Transverse colon (tissue), 4 donors: ENCODE results near the gene IL20RA. TPM values are rescaled to one million over a fixed set of nuclear protein-coding genes. Genes with fewer than 3 reads are reported as not detected.

Experiments used
- DNase-seq: peaks from one replicate; pipeline ENCODE4 v3.0.0-alpha.2; 2019
- H3K27ac ChIP-seq, 4 donors: fragments of 200-600 bp; sonication (generic); 2 replicates each; pipeline ENCODE4 v1.5.1; 2016 to 2018; ENCODE audit warnings: inconsistent platforms in 4 of 4
- H3K27me3 ChIP-seq: fragments of 200-600 bp; sonication (generic); 2 replicates; pipeline ENCODE4 v1.5.1; 2017; ENCODE audit warnings: inconsistent platforms
- H3K36me3 ChIP-seq, 4 donors: fragments of 200-600 bp; sonication (generic); 2 replicates each; pipeline ENCODE4 v1.5.1; 2017 to 2019; ENCODE audit warnings: inconsistent platforms in 4 of 4
- H3K4me1 ChIP-seq, 4 donors: fragments of 200-600 bp; sonication (generic); 2 replicates each; pipeline ENCODE4 v1.5.1; 2017 to 2020; ENCODE audit warnings: inconsistent platforms in 4 of 4
- H3K4me3 ChIP-seq, 4 donors: fragments of 200-600 bp; sonication (generic); 1 replicate in 1 of 4; 2 replicates in 3 of 4; pipeline versions ENCODE4 v1.5.1 to v1.6.1; 2017 to 2019; ENCODE audit warnings: inconsistent platforms in 4 of 4
- H3K9me3 ChIP-seq, 2 donors: fragments of 200-600 bp; sonication (generic); 2 replicates each; pipeline ENCODE4 v1.5.1; 2017 to 2019; ENCODE audit warnings: inconsistent platforms in 2 of 2
- EP300 ChIP-seq: sonication (generic); formaldehyde crosslinking; IDR thresholded peaks from one replicate; pipeline ENCODE4 v1.6.1; 2017; ENCODE audit warnings: antibody characterized with exemption, low read depth
- POLR2A ChIP-seq: fragments of 450-650 bp; IDR thresholded peaks from one replicate; pipeline ENCODE4 v1.6.1; 2016; ENCODE audit warnings: antibody characterized with exemption, mild to moderate bottlenecking, moderate library complexity
- POLR2AphosphoS5 ChIP-seq, 3 donors: sonication (generic); formaldehyde crosslinking; IDR thresholded peaks; one replicate each; pipeline ENCODE4 v1.6.1; 2016; ENCODE audit warnings: antibody characterized with exemption in 3 of 3
- WGBS, 2 donors: methylation state at CpG; one replicate each; pipeline ENCODE4 v1.1.5; 2018; ENCODE audit warnings: low coverage in 1 of 2; 5-methylcytosine and 5-hydroxymethylcytosine counted together
- in situ Hi-C, 4 donors: fragments of 200-750 bp; cut with MboI; loops; one replicate each; pipeline versions ENCODE4 v1.15.0 to v1.15.1; 2017; ENCODE audit warnings: low sequenced_read_pairs in 3 of 4, low pct_ligation_motif_present in 1 of 4, low pct_unique_long_range_greater_than_20kb in 1 of 4
- intact Hi-C: fragments of 100-400 bp; cut with DNase I; formaldehyde crosslinking; loops from one replicate; pipeline ENCODE4 v1.15.1; 2023; ENCODE audit warnings: low total_unique reads
- total RNA-seq, 4 donors: library from RNA; depleted of rRNA; stranded (reverse); fragments of >200 nt; gene quantifications; one replicate each; pipeline ENCODE4 v1.1.0, GENCODE V29; 2016
- TF ChIP-seq, protein P1 (sequence below), 5 experiments: fragments of 200-600 bp in 3 of 5; fragments of 450-650 bp in 2 of 5; sonication (generic) in 3 of 5; IDR thresholded peaks; 1 replicate in 2 of 5; 2 replicates in 3 of 5; pipeline ENCODE4 v1.5.1; 2016 to 2017; ENCODE audit warnings: antibody characterized with exemption in 5 of 5, inconsistent platforms in 3 of 5, mild to moderate bottlenecking in 2 of 5, moderate library complexity in 1 of 5

The IL20RA gene
- total RNA-seq, 4 donors from 2014 or later = 7.4 to 20.5 (median 11.3) TPM

DNA sequence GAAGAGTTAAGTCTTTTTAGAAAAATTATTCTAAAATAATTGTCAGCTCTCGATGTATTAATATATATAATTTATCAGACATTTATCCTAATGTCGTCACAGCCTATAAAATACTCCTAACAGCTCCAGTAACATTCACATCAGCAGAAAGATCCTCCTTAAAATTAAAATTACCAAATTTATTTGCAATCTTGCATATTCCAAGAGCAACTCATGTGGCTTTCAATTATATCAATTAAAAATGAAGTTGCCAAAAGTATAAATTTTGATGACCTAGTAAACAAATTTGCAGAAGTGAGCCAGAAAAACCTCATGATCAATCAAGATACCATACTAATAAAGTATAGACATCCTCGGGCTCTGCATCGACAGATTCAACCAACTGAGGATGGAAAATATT is 60.2 kb downstream of the IL20RA start:
- H3K27me3 ChIP-seq = peaks cover 10% of the 10 kb centered on the region
- intact Hi-C loops = no loop called here
- DNase-seq = no peak
- H3K4me3 ChIP-seq = no peak overlapping the region
- TF ChIP-seq POLR2AphosphoS5 (IDR thresholded peaks at IDR 0.05) (no peak), EP300 (no peak), POLR2A (no peak)
- TF ChIP-seq, protein P1, sequence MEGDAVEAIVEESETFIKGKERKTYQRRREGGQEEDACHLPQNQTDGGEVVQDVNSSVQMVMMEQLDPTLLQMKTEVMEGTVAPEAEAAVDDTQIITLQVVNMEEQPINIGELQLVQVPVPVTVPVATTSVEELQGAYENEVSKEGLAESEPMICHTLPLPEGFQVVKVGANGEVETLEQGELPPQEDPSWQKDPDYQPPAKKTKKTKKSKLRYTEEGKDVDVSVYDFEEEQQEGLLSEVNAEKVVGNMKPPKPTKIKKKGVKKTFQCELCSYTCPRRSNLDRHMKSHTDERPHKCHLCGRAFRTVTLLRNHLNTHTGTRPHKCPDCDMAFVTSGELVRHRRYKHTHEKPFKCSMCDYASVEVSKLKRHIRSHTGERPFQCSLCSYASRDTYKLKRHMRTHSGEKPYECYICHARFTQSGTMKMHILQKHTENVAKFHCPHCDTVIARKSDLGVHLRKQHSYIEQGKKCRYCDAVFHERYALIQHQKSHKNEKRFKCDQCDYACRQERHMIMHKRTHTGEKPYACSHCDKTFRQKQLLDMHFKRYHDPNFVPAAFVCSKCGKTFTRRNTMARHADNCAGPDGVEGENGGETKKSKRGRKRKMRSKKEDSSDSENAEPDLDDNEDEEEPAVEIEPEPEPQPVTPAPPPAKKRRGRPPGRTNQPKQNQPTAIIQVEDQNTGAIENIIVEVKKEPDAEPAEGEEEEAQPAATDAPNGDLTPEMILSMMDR (IDR thresholded peaks at IDR 0.05) = no peak
- WGBS, 2 donors = 78 to 93% methylated on average over 4 of the region's 4 CpGs
- H3K9me3 ChIP-seq = no peaks in the 10 kb centered on the region
- in situ Hi-C loops = no loop called here
- H3K27ac ChIP-seq = no peak overlapping the region
- H3K4me1 ChIP-seq = peaks cover 0 to 3% (median 1%) of the 10 kb centered on the region in 4 donors
- no peaks in the 10 kb centered on the region for H3K36me3 ChIP-seq

- WGBS, 2 donors = 76% methylated on average over 2 of the region's 2 CpGs; no CpG with 5 or more reads in 1 of the 2 donors
- intact Hi-C loops (no loop called here), in situ Hi-C loops (no loop called here)
- Histone ChIP-seq H3K27me3 (peaks cover 5% of the 10 kb centered on the region), H3K36me3 (no peaks in the 10 kb centered on the region), H3K9me3 (no peaks in the 10 kb centered on the region), H3K4me3 (no peak overlapping the region), H3K27ac (no peak overlapping the region), H3K4me1 (no peaks in the 10 kb centered on the region)
- DNase-seq = no peak
- TF ChIP-seq POLR2AphosphoS5 (IDR thresholded peaks at IDR 0.05) (no peak), POLR2A (no peak), EP300 (no peak)
- TF ChIP-seq, protein P1 (IDR thresholded peaks at IDR 0.05) = no peak
Observed at GRCh38 chr6:136983687-136984086, 61.1 kb downstream of the IL20RA start.

DNA sequence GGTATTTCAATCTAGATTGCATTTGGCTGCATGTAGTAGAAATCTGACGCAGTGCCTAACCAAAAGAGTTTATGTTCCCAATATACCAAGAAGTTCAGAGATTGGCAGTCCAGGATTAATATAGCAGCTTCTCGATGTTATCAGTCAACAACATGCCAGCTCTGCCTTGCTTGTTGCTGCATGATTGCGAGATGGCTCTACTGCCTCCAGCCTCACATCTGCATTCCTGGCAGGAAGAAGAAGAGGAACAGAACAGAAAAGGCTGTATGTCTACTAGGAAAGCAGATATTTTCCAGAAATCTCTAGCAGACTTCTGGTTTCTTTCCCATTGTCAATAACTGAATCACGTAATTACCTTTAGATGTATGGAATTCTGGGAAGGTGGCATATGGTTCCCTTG is 61.8 kb downstream of the IL20RA start:
- in situ Hi-C loops (no loop called here), intact Hi-C loops (no loop called here)
- Histone ChIP-seq H3K27me3 (no peaks in the 10 kb centered on the region), H3K4me1 (no peaks in the 10 kb centered on the region), H3K4me3 (no peak overlapping the region), H3K27ac (no peak overlapping the region), H3K36me3 (no peaks in the 10 kb centered on the region), H3K9me3 (no peaks in the 10 kb centered on the region)
- WGBS, 2 donors = 54 to 86% methylated on average over 3 to 4 of the region's 4 CpGs
- no peak for DNase-seq
- TF ChIP-seq EP300 = no peak
- TF ChIP-seq POLR2A = no peak
- TF ChIP-seq, protein P1 (IDR thresholded peaks at IDR 0.05) = no peak
- no peak for TF ChIP-seq POLR2AphosphoS5 (IDR thresholded peaks at IDR 0.05)

- in situ Hi-C loops (no loop called here), intact Hi-C loops (no loop called here)
- Histone ChIP-seq H3K36me3 (no peaks in the 10 kb centered on the region), H3K27me3 (no peaks in the 10 kb centered on the region), H3K27ac (no peak overlapping the region), H3K4me1 (no peaks in the 10 kb centered on the region), H3K4me3 (no peak overlapping the region), H3K9me3 (no peaks in the 10 kb centered on the region)
- 79 to 92% methylated on average over 2 to 5 of the region's 5 CpGs for WGBS, 2 donors
- no peak for DNase-seq
- TF ChIP-seq POLR2AphosphoS5 (IDR thresholded peaks at IDR 0.05) (no peak), EP300 (no peak), POLR2A (no peak)
- TF ChIP-seq, protein P1 (IDR thresholded peaks at IDR 0.05) = no peak
Observed at GRCh38 chr6:136980070-136980469, 64.7 kb downstream of the IL20RA start.
